ENCODE measurements around the gene LDLRAP1.

DNA sequence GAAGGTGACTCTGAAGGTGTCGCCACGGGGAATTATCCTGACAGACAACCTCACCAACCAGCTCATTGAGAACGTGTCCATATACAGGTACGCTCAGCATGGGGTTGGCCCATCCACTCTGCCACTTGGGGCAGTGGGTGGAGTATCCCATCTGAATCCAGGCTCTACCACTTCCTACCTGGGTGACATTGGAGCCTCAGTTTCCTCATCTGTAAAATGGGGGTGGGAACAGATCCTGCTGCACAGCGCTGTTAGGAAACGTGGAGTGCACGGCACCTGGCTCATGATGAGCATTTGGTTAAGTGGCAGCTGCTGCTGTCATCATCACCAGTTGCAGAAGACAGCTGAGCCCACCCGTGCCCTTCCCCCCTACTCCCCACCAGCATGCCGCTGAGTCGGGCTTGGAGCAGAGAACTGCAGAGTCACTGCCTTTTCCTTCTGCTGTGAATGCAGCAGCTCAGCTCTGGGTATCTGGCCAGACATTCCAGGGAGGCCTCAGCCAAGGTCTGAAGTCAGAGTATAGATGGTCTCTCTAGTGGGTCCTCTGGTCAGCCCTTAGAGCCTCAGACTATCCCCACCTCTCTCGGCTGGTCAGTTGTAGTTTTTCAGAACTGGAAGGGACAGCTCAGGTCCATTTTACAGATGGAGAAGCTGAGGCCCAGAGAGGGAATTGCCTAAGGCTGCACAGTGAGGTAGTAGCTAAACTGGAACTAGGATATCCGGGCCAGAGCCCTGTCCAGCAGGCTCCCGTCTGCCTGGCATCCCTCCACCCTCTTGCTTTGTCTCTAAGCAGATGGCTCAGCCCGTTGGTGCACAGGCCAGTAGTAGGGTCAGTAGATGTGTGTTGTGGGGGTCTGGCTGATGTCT lies 11.7 kb downstream of the LDLRAP1 start:
- TF ChIP-seq, protein P1, sequence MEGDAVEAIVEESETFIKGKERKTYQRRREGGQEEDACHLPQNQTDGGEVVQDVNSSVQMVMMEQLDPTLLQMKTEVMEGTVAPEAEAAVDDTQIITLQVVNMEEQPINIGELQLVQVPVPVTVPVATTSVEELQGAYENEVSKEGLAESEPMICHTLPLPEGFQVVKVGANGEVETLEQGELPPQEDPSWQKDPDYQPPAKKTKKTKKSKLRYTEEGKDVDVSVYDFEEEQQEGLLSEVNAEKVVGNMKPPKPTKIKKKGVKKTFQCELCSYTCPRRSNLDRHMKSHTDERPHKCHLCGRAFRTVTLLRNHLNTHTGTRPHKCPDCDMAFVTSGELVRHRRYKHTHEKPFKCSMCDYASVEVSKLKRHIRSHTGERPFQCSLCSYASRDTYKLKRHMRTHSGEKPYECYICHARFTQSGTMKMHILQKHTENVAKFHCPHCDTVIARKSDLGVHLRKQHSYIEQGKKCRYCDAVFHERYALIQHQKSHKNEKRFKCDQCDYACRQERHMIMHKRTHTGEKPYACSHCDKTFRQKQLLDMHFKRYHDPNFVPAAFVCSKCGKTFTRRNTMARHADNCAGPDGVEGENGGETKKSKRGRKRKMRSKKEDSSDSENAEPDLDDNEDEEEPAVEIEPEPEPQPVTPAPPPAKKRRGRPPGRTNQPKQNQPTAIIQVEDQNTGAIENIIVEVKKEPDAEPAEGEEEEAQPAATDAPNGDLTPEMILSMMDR (IDR thresholded peaks at IDR 0.05; ENCODE audit: low read depth, low read length): no peak
- no peak for TF ChIP-seq EZH2phosphoT487 (IDR thresholded peaks at IDR 0.05; ENCODE audit: low read depth)

Data from OCI-LY3 (cell line).